ENCODE measurements around the gene BNIP3.

BNIP3 gene

GRCh38 chr10:131949041-131949862 lies 32.5 kb downstream of the BNIP3 start:
- no peak for DNase-seq (ENCODE audit: low read depth)

- no peak for DNase-seq (ENCODE audit: low read depth)
Measured at GRCh38 chr10:131948501-131948900, 33.2 kb downstream of the BNIP3 start.

GRCh38 chr10:131947631-131948347 lies 33.9 kb downstream of the BNIP3 start:
- no peak for DNase-seq (ENCODE audit: low read depth)

GRCh38 chr10:131946880-131947279 lies 34.8 kb downstream of the BNIP3 start:
- no peak for DNase-seq (ENCODE audit: low read depth)

GRCh38 chr10:131946321-131946751 lies 35.4 kb downstream of the BNIP3 start:
- DNase-seq (ENCODE audit: low read depth), result no peak

- DNase-seq (ENCODE audit: low read depth), result no peak
Measured at GRCh38 chr10:131944976-131945695, 36.6 kb downstream of the BNIP3 start.

- DNase-seq (ENCODE audit: low read depth), result no peak
Measured at GRCh38 chr10:131944412-131944811, 37.3 kb downstream of the BNIP3 start.

- no peak for DNase-seq (ENCODE audit: low read depth)
Measured at GRCh38 chr10:131943021-131943814, 38.5 kb downstream of the BNIP3 start.

- no peak for DNase-seq (ENCODE audit: low read depth)
Measured at GRCh38 chr10:131942455-131942854, 39.3 kb downstream of the BNIP3 start.

GRCh38 chr10:131938681-131939080 lies 43.0 kb downstream of the BNIP3 start:
- no peak for DNase-seq (ENCODE audit: low read depth)

- DNase-seq (ENCODE audit: low read depth), result no peak
Measured at GRCh38 chr10:131937836-131938235, 43.9 kb downstream of the BNIP3 start.

- DNase-seq (ENCODE audit: low read depth), result no peak
Measured at GRCh38 chr10:131936736-131937135, 45.0 kb downstream of the BNIP3 start.

GRCh38 chr10:131936294-131936693 lies 45.4 kb downstream of the BNIP3 start:
- no peak for DNase-seq (ENCODE audit: low read depth)

- DNase-seq (ENCODE audit: low read depth), result no peak
Measured at GRCh38 chr10:131935260-131935659, 46.5 kb downstream of the BNIP3 start.

- DNase-seq (ENCODE audit: low read depth), result no peak
Measured at GRCh38 chr10:131934769-131935168, 47.0 kb downstream of the BNIP3 start.

GRCh38 chr10:131933696-131934086 lies 48.0 kb downstream of the BNIP3 start:
- DNase-seq (ENCODE audit: low read depth), result no peak

- DNase-seq (ENCODE audit: low read depth), result no peak
Measured at GRCh38 chr10:131933016-131933695, 48.6 kb downstream of the BNIP3 start.

GRCh38 chr10:131931981-131932380 lies 49.7 kb downstream of the BNIP3 start:
- no peak for DNase-seq (ENCODE audit: low read depth)

- no peak for DNase-seq (ENCODE audit: low read depth)
Measured at GRCh38 chr10:131930586-131931330, 51.0 kb downstream of the BNIP3 start.

- DNase-seq (ENCODE audit: low read depth), result no peak
Measured at GRCh38 chr10:131930150-131930549, 51.6 kb downstream of the BNIP3 start.
